Neutrophil (primary cell): ENCODE data around the gene GIMD1.
"Not testable (repeated sequence)": the region's sequence is repeated elsewhere in the genome, so short reads cannot be mapped to it uniquely, and the experiment has no call there.

Experiments
- H3K27ac ChIP-seq: fragments of 200-600 bp; sonication (generic); 2 replicates; pipeline ENCODE4 v1.5.1; 2016; ENCODE audit warnings: mild to moderate bottlenecking, moderate library complexity
- H3K27me3 ChIP-seq: fragments of 200-600 bp; sonication (generic); 2 replicates; pipeline ENCODE4 v1.6.0; 2016; ENCODE audit warnings: mild to moderate bottlenecking
- H3K36me3 ChIP-seq: fragments of 200-600 bp; sonication (generic); 2 replicates; pipeline ENCODE4 v1.5.1; 2017
- H3K4me1 ChIP-seq, 2 experiments: fragments of 200-600 bp in 1 of 2; sonication (generic) in 1 of 2; 1 replicate in 1 of 2; 2 replicates in 1 of 2; pipeline versions ENCODE4 v1.5.1 to v1.6.1; 2013 to 2016; ENCODE audit warnings: low read depth in 1 of 2, low read length in 1 of 2, mild to moderate bottlenecking in 1 of 2, moderate library complexity in 1 of 2; ENCODE audit not compliant: control insufficient read depth in 1 of 2, insufficient read depth in 1 of 2
- H3K4me3 ChIP-seq, 2 experiments: fragments of 200-600 bp in 1 of 2; sonication (generic) in 1 of 2; 1 replicate in 1 of 2; 2 replicates in 1 of 2; pipeline ENCODE4 v1.5.1; 2013 to 2016; ENCODE audit warnings: low read depth in 1 of 2, low read length in 1 of 2, mild to moderate bottlenecking in 1 of 2, moderate library complexity in 1 of 2
- H3K9me3 ChIP-seq: fragments of 200-600 bp; sonication (generic); 2 replicates; pipeline ENCODE4 v1.5.1; 2016
- TF ChIP-seq, protein P1 (sequence below): fragments of 200-600 bp; sonication (generic); IDR thresholded peaks from 2 replicates; pipeline ENCODE4 v1.5.1; 2016; ENCODE audit warnings: antibody characterized with exemption

The GIMD1 gene

GRCh38 chr4:106329041-106329618 lies 39.4 kb downstream of the GIMD1 start:
- TF ChIP-seq, protein P1, sequence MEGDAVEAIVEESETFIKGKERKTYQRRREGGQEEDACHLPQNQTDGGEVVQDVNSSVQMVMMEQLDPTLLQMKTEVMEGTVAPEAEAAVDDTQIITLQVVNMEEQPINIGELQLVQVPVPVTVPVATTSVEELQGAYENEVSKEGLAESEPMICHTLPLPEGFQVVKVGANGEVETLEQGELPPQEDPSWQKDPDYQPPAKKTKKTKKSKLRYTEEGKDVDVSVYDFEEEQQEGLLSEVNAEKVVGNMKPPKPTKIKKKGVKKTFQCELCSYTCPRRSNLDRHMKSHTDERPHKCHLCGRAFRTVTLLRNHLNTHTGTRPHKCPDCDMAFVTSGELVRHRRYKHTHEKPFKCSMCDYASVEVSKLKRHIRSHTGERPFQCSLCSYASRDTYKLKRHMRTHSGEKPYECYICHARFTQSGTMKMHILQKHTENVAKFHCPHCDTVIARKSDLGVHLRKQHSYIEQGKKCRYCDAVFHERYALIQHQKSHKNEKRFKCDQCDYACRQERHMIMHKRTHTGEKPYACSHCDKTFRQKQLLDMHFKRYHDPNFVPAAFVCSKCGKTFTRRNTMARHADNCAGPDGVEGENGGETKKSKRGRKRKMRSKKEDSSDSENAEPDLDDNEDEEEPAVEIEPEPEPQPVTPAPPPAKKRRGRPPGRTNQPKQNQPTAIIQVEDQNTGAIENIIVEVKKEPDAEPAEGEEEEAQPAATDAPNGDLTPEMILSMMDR: no peak
- Histone ChIP-seq H3K4me1 (no peaks in the 10 kb centered on the region), H3K27me3 (no peaks in the 10 kb centered on the region), H3K4me3 (no peak overlapping the region), H3K27ac (no peak overlapping the region), H3K9me3 (no peaks in the 10 kb centered on the region), H3K36me3 (peaks cover 76% of the 10 kb centered on the region)

- Histone ChIP-seq H3K4me3 (no peak overlapping the region), H3K27ac (no peak overlapping the region), H3K27me3 (no peaks in the 10 kb centered on the region), H3K4me1 (no peaks in the 10 kb centered on the region), H3K36me3 (peaks cover 52% of the 10 kb centered on the region), H3K9me3 (no peaks in the 10 kb centered on the region)
- TF ChIP-seq, protein P1: no peak
Measured at GRCh38 chr4:106325800-106326199, 42.8 kb downstream of the GIMD1 start.

- Histone ChIP-seq H3K36me3 (peaks cover 32% of the 10 kb centered on the region), H3K4me3 (no peak overlapping the region), H3K27ac (no peak overlapping the region), H3K4me1 (no peaks in the 10 kb centered on the region), H3K27me3 (no peaks in the 10 kb centered on the region), H3K9me3 (no peaks in the 10 kb centered on the region)
- TF ChIP-seq, protein P1: no peak
Measured at GRCh38 chr4:106323119-106323518, 45.5 kb downstream of the GIMD1 start.

DNA sequence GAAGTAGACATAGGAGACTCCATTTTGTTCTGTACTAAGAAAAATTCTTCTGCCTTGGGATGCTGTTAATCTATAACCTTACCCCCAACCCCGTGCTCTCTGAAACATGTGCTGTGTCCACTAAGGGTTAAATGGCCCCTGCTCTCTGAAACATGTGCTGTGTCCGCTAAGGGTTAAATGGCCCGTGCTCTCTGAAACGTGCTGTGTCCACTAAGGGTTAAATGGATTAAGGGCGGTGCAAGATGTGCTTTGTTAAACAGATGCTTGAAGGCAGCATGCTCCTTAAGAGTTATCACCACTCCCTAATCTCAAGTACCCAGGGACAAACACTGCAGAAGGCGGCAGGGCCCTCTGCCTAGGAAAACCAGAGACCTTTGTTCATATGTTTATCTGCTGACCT lies 46.8 kb downstream of the GIMD1 start:
- peaks cover 19% of the 10 kb centered on the region for H3K36me3 ChIP-seq
- H3K4me3 ChIP-seq, H3K9me3 ChIP-seq, H3K4me1 ChIP-seq, H3K27me3 ChIP-seq, H3K27ac ChIP-seq: not testable (repeated sequence)

DNA sequence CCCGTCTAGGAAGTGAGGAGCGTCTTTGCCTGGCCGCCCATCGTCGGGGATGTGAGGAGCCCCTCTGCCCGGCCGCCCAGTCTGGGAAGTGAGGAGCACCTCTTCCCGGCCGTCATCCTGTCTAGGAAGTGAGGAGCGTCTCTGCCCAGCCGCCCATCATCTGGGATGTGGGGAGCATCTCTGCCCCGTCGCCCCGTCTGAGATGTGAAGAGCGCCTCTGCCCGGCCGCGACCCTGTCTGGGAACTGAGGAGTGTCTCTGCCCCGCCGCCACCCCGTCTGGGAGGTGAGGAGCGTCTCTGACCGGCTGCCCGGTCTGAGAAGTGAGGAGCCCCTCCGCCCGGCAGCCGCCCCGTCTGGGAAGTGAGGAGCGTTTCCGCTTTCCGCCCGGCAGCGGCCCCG lies 47.4 kb downstream of the GIMD1 start:
- H3K4me3 ChIP-seq, H3K9me3 ChIP-seq, H3K27me3 ChIP-seq, H3K4me1 ChIP-seq, H3K27ac ChIP-seq: not testable (repeated sequence)
- H3K36me3 ChIP-seq: peaks cover 13% of the 10 kb centered on the region

- Histone ChIP-seq H3K36me3 (peaks cover 8% of the 10 kb centered on the region), H3K9me3 (no peaks in the 10 kb centered on the region), H3K27me3 (no peaks in the 10 kb centered on the region), H3K27ac (no peak overlapping the region), H3K4me3 (no peak overlapping the region), H3K4me1 (peaks cover 13% of the 10 kb centered on the region in 2 experiments)
- TF ChIP-seq, protein P1: no peak
Measured at GRCh38 chr4:106320235-106320634, 48.3 kb downstream of the GIMD1 start.

- H3K36me3 ChIP-seq: peaks cover 8% of the 10 kb centered on the region
- H3K9me3 ChIP-seq: no peaks in the 10 kb centered on the region
- H3K4me3 ChIP-seq: no peak overlapping the region
- TF ChIP-seq, protein P1: no peak
- H3K27me3 ChIP-seq: no peaks in the 10 kb centered on the region
- peaks cover 19% of the 10 kb centered on the region in 2 experiments for H3K4me1 ChIP-seq
- no peak overlapping the region for H3K27ac ChIP-seq
Measured at GRCh38 chr4:106318511-106318910, 50.1 kb downstream of the GIMD1 start.
